Neuron (in vitro differentiated cells): ENCODE results near the gene LVRN.

Experiments
- H2AFZ ChIP-seq: one replicate; pipeline ENCODE4 v1.6.1; 2013; ENCODE audit warnings: low read depth, mild to moderate bottlenecking, inconsistent platforms, low read length, moderate library complexity
- H3K27me3 ChIP-seq: one replicate; pipeline ENCODE4 v1.6.1; 2013; ENCODE audit warnings: low read length; ENCODE audit not compliant: insufficient read depth
- H3K36me3 ChIP-seq: one replicate; pipeline ENCODE4 v1.6.1; 2013; ENCODE audit warnings: low read length; ENCODE audit not compliant: insufficient read depth
- H3K4me1 ChIP-seq: one replicate; pipeline ENCODE4 v1.6.1; 2013; ENCODE audit warnings: low read length; ENCODE audit not compliant: insufficient read depth
- H3K4me3 ChIP-seq: 2 replicates; pipeline ENCODE4 v1.5.1; 2013; ENCODE audit warnings: mild to moderate bottlenecking, low read length, moderate library complexity
- H3K9me3 ChIP-seq: one replicate; pipeline ENCODE4 v1.6.1; 2013; ENCODE audit warnings: low read length

The LVRN gene

GRCh38 chr5:116058346-116058936 is 96.2 kb downstream of the LVRN start:
- Histone ChIP-seq H3K4me1 (peaks cover 16% of the 10 kb centered on the region), H2AFZ (no peak overlapping the region), H3K9me3 (no peaks in the 10 kb centered on the region), H3K4me3 (no peak overlapping the region), H3K36me3 (no peaks in the 10 kb centered on the region), H3K27me3 (no peaks in the 10 kb centered on the region)

GRCh38 chr5:116062352-116062751 is 100.1 kb downstream of the LVRN start:
- H3K36me3 ChIP-seq = no peaks in the 10 kb centered on the region
- no peaks in the 10 kb centered on the region for H3K27me3 ChIP-seq
- no peak overlapping the region for H2AFZ ChIP-seq
- no peak overlapping the region for H3K4me3 ChIP-seq
- no peaks in the 10 kb centered on the region for H3K9me3 ChIP-seq
- H3K4me1 ChIP-seq = peaks cover 16% of the 10 kb centered on the region

- Histone ChIP-seq H3K36me3 (no peaks in the 10 kb centered on the region), H3K4me3 (no peak overlapping the region), H2AFZ (no peak overlapping the region), H3K27me3 (no peaks in the 10 kb centered on the region), H3K9me3 (no peaks in the 10 kb centered on the region), H3K4me1 (peaks cover 18% of the 10 kb centered on the region)
Observed at GRCh38 chr5:116063950-116064349, 101.7 kb downstream of the LVRN start.

- H3K4me3 ChIP-seq = no peak overlapping the region
- H3K36me3 ChIP-seq = no peaks in the 10 kb centered on the region
- H3K4me1 ChIP-seq = peaks cover 2% of the 10 kb centered on the region
- no peak overlapping the region for H2AFZ ChIP-seq
- H3K9me3 ChIP-seq = no peaks in the 10 kb centered on the region
- no peaks in the 10 kb centered on the region for H3K27me3 ChIP-seq
Observed at GRCh38 chr5:116068028-116068632, 105.9 kb downstream of the LVRN start.

GRCh38 chr5:116071211-116071610 is 108.9 kb downstream of the LVRN start:
- Histone ChIP-seq H3K27me3 (no peaks in the 10 kb centered on the region), H3K4me3 (no peak overlapping the region), H3K4me1 (peaks cover 2% of the 10 kb centered on the region), H2AFZ (no peak overlapping the region), H3K9me3 (no peaks in the 10 kb centered on the region), H3K36me3 (no peaks in the 10 kb centered on the region)

GRCh38 chr5:116075191-116075831 is 113.0 kb downstream of the LVRN start:
- H3K27me3 ChIP-seq = no peaks in the 10 kb centered on the region
- no peak overlapping the region for H3K4me3 ChIP-seq
- no peak overlapping the region for H2AFZ ChIP-seq
- H3K9me3 ChIP-seq = no peaks in the 10 kb centered on the region
- H3K36me3 ChIP-seq = no peaks in the 10 kb centered on the region
- H3K4me1 ChIP-seq = no peaks in the 10 kb centered on the region

- Histone ChIP-seq H3K9me3 (no peaks in the 10 kb centered on the region), H3K4me3 (no peak overlapping the region), H3K4me1 (no peaks in the 10 kb centered on the region), H3K27me3 (no peaks in the 10 kb centered on the region), H3K36me3 (no peaks in the 10 kb centered on the region), H2AFZ (no peak overlapping the region)
Observed at GRCh38 chr5:116076496-116076895, 114.2 kb downstream of the LVRN start.
